ENCODE results near the gene RAB11A.

The RAB11A gene

DNA sequence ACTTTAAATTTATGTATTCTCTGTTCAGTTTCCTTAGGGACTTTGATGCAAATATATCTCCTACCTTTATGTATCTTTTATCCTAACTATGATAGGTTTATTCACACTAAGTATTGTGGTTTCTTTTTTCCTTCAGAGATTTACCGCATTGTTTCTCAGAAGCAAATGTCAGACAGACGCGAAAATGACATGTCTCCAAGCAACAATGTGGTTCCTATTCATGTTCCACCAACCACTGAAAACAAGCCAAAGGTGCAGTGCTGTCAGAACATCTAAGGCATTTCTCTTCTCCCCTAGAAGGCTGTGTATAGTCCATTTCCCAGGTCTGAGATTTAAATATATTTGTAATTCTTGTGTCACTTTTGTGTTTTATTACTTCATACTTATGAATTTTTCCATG lies 18.3 kb downstream of the RAB11A start:
- DNase-seq = no peak

DNA sequence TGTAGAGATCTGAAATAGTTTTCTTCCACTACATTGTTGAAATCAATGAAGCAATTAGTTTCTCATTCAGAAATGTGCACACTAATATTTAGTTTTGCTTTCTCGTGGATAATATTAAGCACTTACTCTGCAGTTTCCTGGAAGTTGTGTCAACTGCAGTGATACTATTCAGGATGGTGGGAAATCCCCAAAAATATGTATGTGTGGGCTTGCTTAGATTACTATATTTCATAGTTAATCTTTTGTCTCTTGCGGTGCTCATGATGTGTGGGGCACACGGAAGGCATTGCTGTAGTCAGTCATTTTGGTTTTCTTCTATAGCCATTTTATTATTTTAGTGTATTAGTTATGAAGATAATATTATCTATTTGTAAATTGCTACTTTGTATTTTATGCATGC lies 19.7 kb downstream of the RAB11A start:
- DNase-seq = no peak

DNA sequence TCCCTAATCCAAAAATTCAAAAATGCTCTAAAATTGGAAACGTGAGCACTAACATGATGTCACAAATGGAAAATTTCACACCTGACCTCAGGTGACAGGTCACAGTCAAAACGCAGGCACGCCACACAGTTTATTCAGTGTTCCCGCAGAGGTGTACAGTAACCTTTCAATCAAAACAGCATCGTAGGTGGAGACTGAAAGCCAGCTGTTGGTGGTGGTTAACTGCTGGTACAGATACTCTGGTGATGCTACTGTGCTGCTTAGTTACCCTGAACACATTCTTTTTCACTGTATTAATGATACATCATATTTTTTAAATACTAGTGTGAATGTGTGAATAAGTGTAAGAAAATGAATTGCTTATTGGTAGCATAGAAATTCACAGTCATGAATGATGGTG lies 23.8 kb downstream of the RAB11A start:
- DNase-seq = no peak

GRCh38 chr15:65896236-65896635 lies 26.9 kb downstream of the RAB11A start:
- DNase-seq = no peak

DNA sequence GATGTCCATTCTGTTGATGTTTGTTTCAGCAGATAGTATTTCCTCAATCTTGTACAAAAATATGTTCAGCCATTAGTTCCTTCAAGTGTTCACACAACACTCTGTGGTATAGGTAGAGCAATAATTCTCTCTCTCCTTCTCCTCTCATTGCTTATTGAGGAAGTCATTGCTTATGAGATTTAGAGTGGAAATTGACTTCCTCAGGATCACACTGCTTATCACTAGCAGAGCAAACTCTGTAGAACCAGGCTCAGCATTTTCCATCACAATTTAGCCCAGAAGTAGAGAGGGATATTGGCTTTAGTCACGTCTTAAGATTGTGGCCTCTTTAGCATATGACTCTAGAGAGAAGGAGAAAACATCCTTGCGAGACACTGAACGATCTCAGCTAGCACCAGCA lies 31.2 kb downstream of the RAB11A start:
- DNase-seq = no peak

DNA sequence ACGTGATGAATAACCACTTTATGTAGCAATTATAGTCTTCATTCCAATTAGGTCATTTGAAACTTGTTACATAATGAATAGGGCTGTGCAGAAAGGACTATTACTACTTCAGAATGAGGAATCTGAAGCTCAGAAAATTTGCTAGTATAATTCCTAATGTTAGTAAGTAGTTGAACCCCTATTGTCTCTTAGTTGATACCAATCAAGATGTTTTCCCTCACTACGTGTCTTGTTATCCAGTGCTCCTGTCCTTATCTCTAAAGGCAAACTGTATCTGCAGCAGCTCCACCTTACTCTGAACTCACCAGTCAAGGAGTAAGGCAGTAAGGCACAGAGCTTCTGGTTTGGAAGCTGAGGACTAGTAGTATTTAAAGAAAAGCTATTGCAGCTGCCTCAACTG lies 32.0 kb downstream of the RAB11A start:
- no peak for DNase-seq

DNA sequence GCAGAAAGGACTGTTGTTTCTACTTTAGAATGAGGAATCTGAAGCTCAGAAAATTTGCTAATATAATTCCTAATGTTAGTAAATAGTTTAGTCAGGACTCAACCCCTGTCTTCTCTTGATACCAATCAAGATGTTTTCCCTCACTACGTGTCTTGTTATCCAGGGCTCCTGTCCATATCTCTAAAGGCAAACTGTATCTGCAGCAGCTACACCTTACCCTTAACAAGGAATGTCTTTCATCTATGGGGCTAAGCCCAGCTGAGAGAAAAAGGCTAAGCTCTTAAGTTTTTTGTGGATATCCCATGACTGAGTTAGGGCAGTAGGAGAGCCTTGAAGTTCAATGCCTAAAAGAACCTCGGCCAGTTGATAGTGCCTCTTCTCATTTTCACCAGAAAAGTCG lies 32.5 kb downstream of the RAB11A start:
- no peak for DNase-seq

DNA sequence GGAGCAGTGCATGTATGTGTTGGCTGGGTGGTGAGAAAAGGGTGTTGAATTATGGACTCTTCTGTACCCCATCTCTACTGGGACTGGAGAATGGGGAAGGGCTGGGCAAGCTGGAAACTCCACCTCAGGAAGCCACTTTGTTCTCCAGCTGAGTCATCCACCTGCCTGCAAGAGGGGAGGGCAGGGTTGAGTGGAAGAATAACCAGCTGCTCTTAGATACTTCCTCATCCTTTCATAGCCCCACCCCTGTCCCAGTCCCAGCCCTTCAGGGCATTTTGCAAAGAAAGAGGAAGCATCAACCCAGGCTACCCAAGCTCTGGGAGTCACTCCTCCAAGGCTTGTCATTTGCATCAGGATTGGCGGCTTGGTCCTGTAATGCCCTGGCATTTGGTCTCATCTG lies 33.1 kb downstream of the RAB11A start:
- no peak for DNase-seq

GRCh38 chr15:65903296-65904073 lies 34.2 kb downstream of the RAB11A start:
- no peak for DNase-seq

GRCh38 chr15:65904301-65904700 lies 35.0 kb downstream of the RAB11A start:
- DNase-seq = no peak

GRCh38 chr15:65906396-65906795 lies 37.1 kb downstream of the RAB11A start:
- no peak for DNase-seq

GRCh38 chr15:65907661-65908060 lies 38.4 kb downstream of the RAB11A start:
- DNase-seq = no peak

DNA sequence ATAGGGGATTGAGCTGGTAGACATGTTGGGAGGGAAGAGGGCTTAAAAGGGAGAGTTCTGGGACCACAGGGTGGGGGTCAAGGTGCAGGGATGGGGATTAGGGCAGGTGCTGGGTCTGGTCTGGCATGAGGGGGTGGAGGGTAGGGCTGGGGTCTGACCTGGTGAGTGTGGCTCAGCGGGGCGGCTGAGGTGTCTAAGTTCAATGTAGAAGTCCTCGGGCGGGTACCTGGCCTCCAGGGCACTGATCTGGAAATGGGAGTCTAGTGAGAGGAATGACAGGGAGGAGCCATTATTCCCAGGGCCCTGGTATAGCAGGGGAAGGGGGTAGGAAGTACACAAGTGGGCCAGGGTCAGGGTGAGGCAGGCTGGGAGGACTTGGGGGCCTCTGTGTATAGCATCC lies 39.6 kb downstream of the RAB11A start:
- no peak for DNase-seq

GRCh38 chr15:65909831-65910230 lies 40.5 kb downstream of the RAB11A start:
- DNase-seq = no peak

DNA sequence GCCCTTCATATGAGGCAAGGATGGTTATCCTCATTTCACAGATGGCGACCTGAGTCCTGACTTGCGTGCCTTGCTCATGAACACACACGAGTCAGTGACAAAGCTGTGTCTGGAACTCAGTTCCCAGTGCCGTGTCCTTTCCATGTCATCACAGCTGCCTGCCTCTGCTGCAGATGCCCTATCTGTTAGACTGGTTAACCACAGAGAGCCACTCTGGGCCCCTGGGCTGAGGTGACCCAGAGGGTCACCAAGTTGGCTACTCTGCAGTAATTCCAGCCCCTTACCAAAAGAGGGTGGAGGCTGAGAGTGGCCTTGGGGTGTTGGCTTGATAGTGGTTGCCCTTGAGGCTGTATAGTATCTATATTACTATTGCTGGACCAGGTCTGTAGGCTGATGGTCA lies 41.0 kb downstream of the RAB11A start:
- DNase-seq = no peak

DNA sequence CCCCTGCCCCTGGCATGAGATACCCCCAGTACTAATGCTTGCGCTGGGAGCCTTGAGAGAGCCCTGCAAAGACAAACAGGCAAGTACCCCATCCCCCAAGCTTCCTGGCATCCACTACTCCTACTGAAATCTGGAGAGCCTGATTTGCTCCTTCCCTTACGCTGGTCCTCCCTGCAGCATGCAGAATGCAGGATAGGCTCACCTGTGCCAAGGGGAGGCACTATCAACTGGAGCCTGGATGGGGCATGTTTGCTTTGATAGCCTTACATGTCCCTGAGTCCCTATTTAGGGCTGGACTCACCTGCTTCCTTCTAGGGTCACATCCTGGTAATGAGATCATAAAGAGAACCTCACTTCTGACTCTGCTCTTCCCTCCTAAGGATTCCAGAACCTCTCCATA lies 42.9 kb downstream of the RAB11A start:
- no peak for DNase-seq

DNA sequence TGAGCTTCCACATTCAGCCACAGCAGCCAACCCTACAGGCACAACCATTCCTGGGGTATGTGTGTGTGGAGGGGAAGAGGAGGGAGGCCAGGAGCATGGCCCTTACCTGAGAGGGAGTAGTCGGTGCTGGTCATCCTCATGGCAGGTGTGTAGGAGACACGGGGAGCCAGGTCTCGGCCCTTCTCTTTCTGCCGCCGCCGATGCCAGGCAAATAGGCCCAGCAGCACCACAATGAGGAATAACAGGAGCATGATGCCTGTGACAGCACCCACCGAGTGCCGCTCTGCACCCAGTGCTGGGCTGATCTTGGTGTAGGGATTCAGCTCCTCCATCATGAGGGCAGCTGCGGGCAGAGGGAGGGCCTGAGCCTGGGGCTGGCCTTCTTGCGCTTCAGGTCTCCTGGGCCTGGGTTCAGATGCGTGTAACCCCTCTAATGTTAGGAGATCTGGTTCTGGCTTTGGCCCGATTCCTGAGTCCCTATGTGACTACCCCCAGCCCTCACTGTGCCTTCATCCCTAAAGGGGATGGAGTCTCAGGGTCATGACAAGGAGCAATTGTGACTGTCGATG lies 44.4 kb downstream of the RAB11A start:
- DNase-seq = no peak

DNA sequence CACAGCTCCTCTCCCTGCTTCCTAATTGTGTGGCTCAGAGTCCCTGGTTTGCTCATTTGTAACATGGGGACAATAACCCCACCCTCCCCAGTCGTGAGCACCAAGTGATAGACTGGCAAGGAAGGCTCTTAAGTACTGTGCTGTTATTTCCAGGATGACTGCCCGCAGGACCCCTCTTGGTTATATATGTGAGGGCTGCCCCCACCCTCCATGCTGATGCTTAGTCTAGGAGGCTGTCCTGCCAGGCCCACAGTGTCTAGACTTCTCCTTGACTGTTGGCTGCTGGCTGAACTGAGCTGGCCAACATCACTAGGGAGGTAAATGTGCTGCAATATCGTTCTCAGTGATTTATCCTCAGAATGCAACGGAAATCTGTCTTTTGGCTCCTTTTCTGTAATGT lies 45.1 kb downstream of the RAB11A start:
- no peak for DNase-seq

GRCh38 chr15:65914981-65915925 lies 46.0 kb downstream of the RAB11A start:
- no peak for DNase-seq

DNA sequence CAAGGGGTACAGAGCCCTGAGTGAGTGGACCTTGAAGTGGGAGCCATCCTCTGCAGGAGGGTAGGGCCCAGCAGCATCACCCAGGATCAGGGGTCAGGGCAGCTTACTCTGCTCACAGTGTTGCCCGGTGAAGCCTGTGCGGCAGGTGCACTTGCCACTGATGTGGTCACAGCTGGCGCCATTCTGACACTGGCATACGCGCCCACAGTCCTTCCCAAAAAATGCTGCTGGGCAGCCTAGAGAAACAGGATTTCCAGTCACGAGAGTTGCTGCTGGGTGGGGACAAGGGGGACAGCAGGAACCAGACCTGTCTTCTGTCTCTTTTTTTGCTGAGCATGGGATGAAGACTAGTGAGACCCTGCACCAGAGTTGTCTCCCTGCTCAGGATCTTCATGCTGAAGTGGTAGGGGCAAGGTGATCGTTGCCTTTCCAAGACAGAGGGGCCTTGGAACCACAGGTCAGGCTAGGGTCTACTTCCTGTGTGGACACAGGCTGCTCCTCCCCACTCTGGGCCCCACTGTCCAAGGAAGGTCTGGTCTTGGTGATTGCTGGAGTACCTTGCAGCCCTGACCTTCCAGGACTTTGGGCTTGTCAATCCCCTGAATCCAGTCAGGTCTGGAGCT lies 46.9 kb downstream of the RAB11A start:
- DNase-seq = no peak

DNA sequence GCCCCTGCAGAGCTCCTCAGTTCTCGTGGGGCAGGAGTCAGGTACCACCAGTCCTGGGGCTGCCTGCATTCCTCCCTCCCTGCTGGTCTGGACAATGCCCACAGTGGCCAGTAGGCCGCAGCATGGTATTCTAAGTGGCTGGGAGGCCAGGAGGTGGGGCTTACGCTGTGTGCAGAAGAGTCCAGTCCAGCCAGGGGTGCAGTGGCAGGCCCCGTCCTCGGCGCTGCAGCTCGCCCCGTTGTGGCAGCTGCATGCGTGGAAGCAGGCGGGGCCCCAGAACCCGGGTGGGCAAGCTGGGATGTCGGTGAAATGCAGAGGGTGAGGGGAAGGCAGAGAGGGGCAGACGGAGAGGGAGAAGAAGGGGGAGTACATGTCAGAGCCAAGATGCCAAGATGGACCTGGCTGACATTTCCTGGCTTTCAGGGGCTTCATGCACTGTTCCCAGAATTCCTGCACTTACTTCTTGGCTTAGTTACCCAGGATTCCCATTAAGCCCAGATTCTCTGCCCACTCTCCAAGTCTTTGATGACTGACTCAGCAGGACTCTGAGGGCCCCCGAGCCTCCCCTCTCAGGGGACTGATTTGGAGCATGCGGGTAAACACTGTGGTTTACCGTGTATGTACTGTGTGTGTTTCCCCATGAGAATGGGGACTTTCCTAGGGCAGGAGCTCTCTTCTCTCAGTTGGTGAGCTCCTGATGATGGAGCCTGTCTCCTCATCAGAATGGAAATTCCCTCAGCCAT lies 47.5 kb downstream of the RAB11A start:
- no peak for DNase-seq

DNA sequence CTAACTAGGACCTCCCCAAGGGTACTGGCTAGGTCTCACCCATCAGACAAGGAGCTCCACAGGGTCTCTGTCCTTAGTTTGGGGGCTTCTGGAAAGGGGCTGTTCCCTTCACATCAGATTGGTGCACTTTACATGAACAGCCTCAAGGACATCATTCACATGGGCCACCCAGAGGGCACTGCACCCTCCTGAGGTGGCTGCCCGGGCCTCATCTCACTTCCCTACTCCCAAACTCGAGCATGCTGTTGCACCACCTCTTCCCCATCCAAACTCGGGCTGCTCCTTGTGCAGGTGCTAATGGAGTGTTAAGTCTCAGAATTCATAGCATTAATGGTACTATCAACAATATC lies 48.1 kb downstream of the RAB11A start:
- no peak for DNase-seq

- DNase-seq = no peak
Observed at GRCh38 chr15:65917936-65918335, 48.6 kb downstream of the RAB11A start.

All from activated CD4-positive, alpha-beta T cell treated with anti-CD3 and anti-CD28 coated beads for 1 hour (primary cell).